ENCODE measurements around the gene ZC3H6.

Gene ZC3H6

GRCh38 chr2:112256654-112257053, 18.7 kb upstream of the ZC3H6 start:
- TF ChIP-seq CTCF (IDR thresholded peaks at IDR 0.05; ENCODE audit: control insufficient read depth, insufficient read depth, low read depth, low read length, missing control alignments): no peak
- DNase-seq (ENCODE audit: low read depth): no peak
- H3K4me3 ChIP-seq (ENCODE audit: control insufficient read depth, low read depth, low read length): no peak overlapping the region

- no peak for DNase-seq (ENCODE audit: low read depth)
- TF ChIP-seq CTCF (IDR thresholded peaks at IDR 0.05; ENCODE audit: control insufficient read depth, insufficient read depth, low read depth, low read length, missing control alignments): no peak
- H3K4me3 ChIP-seq (ENCODE audit: control insufficient read depth, low read depth, low read length): no peak overlapping the region
Observed at GRCh38 chr2:112257575-112257974, 17.8 kb upstream of the ZC3H6 start.

- TF ChIP-seq CTCF (IDR thresholded peaks at IDR 0.05; ENCODE audit: control insufficient read depth, insufficient read depth, low read depth, low read length, missing control alignments): peak; percentile 99
- peak; percentile 57 for DNase-seq (ENCODE audit: low read depth)
- no peak overlapping the region for H3K4me3 ChIP-seq (ENCODE audit: control insufficient read depth, low read depth, low read length)
Observed at GRCh38 chr2:112259509-112260294, 15.7 kb upstream of the ZC3H6 start.

GRCh38 chr2:112260295-112260625, 15.1 kb upstream of the ZC3H6 start:
- no peak for DNase-seq (ENCODE audit: low read depth)
- TF ChIP-seq CTCF (IDR thresholded peaks at IDR 0.05; ENCODE audit: control insufficient read depth, insufficient read depth, low read depth, low read length, missing control alignments): no peak
- no peak overlapping the region for H3K4me3 ChIP-seq (ENCODE audit: control insufficient read depth, low read depth, low read length)

GRCh38 chr2:112262876-112263275, 12.5 kb upstream of the ZC3H6 start:
- DNase-seq (ENCODE audit: low read depth): no peak
- H3K4me3 ChIP-seq (ENCODE audit: control insufficient read depth, low read depth, low read length): no peak overlapping the region
- TF ChIP-seq CTCF (IDR thresholded peaks at IDR 0.05; ENCODE audit: control insufficient read depth, insufficient read depth, low read depth, low read length, missing control alignments): no peak

GRCh38 chr2:112268547-112268946, 6.8 kb upstream of the ZC3H6 start:
- no peak for TF ChIP-seq CTCF (IDR thresholded peaks at IDR 0.05; ENCODE audit: control insufficient read depth, insufficient read depth, low read depth, low read length, missing control alignments)
- no peak for DNase-seq (ENCODE audit: low read depth)

More at GRCh38 chr2:112268547-112268946, 6.8 kb upstream of the ZC3H6 start:
- no peak overlapping the region for H3K4me3 ChIP-seq (ENCODE audit: control insufficient read depth, low read depth, low read length)

All from AG09309 (cell line).